Hepatocyte (in vitro differentiated cells): ENCODE measurements around the gene PMFBP1. TPM values are rescaled to one million over a fixed set of nuclear protein-coding genes. Genes with fewer than 3 reads are reported as not detected.

Source experiments
- DNase-seq: peaks from one replicate; pipeline ENCODE4 v3.0.0-alpha.2; 2016; ENCODE audit warnings: low spot score
- H2AFZ ChIP-seq: fragments of 200-600 bp; sonication (generic); 2 replicates; pipeline ENCODE4 v1.6.0; 2016; ENCODE audit warnings: antibody characterized with exemption, mild to moderate bottlenecking
- H3K27ac ChIP-seq: fragments of 200-600 bp; sonication (generic); 2 replicates; pipeline ENCODE4 v1.5.1; 2016; ENCODE audit warnings: mild to moderate bottlenecking
- H3K27me3 ChIP-seq: fragments of 200-600 bp; sonication (generic); 2 replicates; pipeline ENCODE4 v1.6.1; 2016
- H3K36me3 ChIP-seq: fragments of 200-600 bp; sonication (generic); replicated peaks from 2 replicates; pipeline ENCODE4 v1.5.1; 2016; ENCODE audit warnings: low read depth; ENCODE audit not compliant: insufficient read depth
- H3K4me1 ChIP-seq: fragments of 200-600 bp; sonication (generic); 2 replicates; pipeline ENCODE4 v1.5.1; 2016; ENCODE audit warnings: mild to moderate bottlenecking, moderate library complexity; ENCODE audit not compliant: insufficient read depth
- H3K4me2 ChIP-seq: fragments of 200-600 bp; sonication (generic); 2 replicates; pipeline ENCODE4 v1.6.0; 2016
- H3K4me3 ChIP-seq: fragments of 200-600 bp; sonication (generic); 2 replicates; pipeline ENCODE4 v1.5.1; 2016; ENCODE audit warnings: mild to moderate bottlenecking
- H3K79me2 ChIP-seq: fragments of 200-600 bp; sonication (generic); 2 replicates; pipeline ENCODE4 v1.6.0; 2017; ENCODE audit warnings: mild to moderate bottlenecking
- H3K9me2 ChIP-seq: fragments of 200-600 bp; sonication (generic); replicated peaks from 2 replicates; pipeline ENCODE4 v1.6.0; 2017; ENCODE audit warnings: mild to moderate bottlenecking; ENCODE audit not compliant: insufficient read depth
- H3K9me3 ChIP-seq: fragments of 200-600 bp; sonication (generic); 2 replicates; pipeline ENCODE4 v1.5.1; 2016; ENCODE audit warnings: low read depth, mild to moderate bottlenecking
- H4K20me1 ChIP-seq: fragments of 200-600 bp; sonication (generic); 2 replicates; pipeline ENCODE4 v1.6.0; 2016; ENCODE audit warnings: mild to moderate bottlenecking; ENCODE audit not compliant: insufficient read depth, poor library complexity, severe bottlenecking
- EZH2 ChIP-seq: fragments of 200-600 bp; sonication (generic); IDR thresholded peaks from 2 replicates; pipeline ENCODE4 v1.6.1; 2016; ENCODE audit warnings: antibody characterized with exemption, mild to moderate bottlenecking, borderline replicate concordance
- EZH2phosphoT487 ChIP-seq: fragments of 200-600 bp; sonication (generic); IDR thresholded peaks from one replicate; pipeline ENCODE4 v1.6.1; 2018; ENCODE audit warnings: antibody characterized with exemption, mild to moderate bottlenecking, low read depth, moderate library complexity; ENCODE audit not compliant: unreplicated experiment, severe bottlenecking
- WGBS: methylation state at CpG from one replicate; pipeline ENCODE4 v1.1.6; 2016; ENCODE audit warnings: low lambda C conversion rate; ENCODE audit errors: missing lambda C conversion rate; 5-methylcytosine and 5-hydroxymethylcytosine counted together
- polyA plus RNA-seq: library from polyadenylated mRNA; unstranded; fragments of >200 nt; fragmentation: Nextera tagmentation; extraction: Ambion mirVana; gene quantifications from 2 replicates; pipeline ENCODE4 v1.2.1, GENCODE V29; 2016
- total RNA-seq: library from RNA; depleted of rRNA; stranded (reverse); fragments of >200 nt; gene quantifications from 2 replicates; pipeline ENCODE4 v1.2.3, GENCODE V29; 2014
- TF ChIP-seq, protein P1 (sequence below): fragments of 200-600 bp; sonication (generic); IDR thresholded peaks from 2 replicates; pipeline ENCODE4 v1.5.1; 2016; ENCODE audit warnings: antibody characterized with exemption, mild to moderate bottlenecking; ENCODE audit not compliant: poor library complexity

Gene PMFBP1
- total and polyA plus RNA-seq, 2 experiments from 2014 or later = 1.4 to 3.4 TPM

DNA sequence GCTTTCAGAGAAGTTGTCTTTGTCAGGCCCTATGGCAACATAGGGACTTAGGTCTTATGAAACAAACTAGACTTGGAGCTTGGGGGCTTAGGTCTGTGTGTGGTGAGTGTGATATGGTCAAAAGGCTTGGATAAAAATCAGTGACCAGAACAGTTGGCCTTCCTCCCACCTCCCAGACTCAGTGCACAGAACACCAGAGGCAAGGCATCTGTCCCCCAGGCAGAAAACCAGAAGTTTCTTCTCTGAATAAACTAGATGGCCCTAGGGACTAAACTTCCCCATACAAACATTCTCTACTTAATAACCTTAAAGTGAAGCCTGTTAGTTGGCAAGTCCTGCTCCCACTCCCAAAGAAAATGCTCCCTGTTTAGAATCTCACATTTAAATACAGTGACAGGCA lies 39.2 kb upstream of the PMFBP1 start:
- Histone ChIP-seq H3K36me3 (no peaks in the 10 kb centered on the region), H3K27me3 (no peaks in the 10 kb centered on the region), H3K79me2 (no peaks in the 10 kb centered on the region), H3K9me3 (no peaks in the 10 kb centered on the region), H3K27ac (no peak overlapping the region), H3K4me1 (peaks cover under 1% of the 10 kb centered on the region), H3K4me3 (no peak overlapping the region), H2AFZ (no peak overlapping the region), H3K4me2 (no peak overlapping the region), H4K20me1 (no peaks in the 10 kb centered on the region), H3K9me2 (no peaks in the 10 kb centered on the region)
- DNase-seq = no peak
- TF ChIP-seq EZH2phosphoT487 = no peak
- TF ChIP-seq, protein P1, sequence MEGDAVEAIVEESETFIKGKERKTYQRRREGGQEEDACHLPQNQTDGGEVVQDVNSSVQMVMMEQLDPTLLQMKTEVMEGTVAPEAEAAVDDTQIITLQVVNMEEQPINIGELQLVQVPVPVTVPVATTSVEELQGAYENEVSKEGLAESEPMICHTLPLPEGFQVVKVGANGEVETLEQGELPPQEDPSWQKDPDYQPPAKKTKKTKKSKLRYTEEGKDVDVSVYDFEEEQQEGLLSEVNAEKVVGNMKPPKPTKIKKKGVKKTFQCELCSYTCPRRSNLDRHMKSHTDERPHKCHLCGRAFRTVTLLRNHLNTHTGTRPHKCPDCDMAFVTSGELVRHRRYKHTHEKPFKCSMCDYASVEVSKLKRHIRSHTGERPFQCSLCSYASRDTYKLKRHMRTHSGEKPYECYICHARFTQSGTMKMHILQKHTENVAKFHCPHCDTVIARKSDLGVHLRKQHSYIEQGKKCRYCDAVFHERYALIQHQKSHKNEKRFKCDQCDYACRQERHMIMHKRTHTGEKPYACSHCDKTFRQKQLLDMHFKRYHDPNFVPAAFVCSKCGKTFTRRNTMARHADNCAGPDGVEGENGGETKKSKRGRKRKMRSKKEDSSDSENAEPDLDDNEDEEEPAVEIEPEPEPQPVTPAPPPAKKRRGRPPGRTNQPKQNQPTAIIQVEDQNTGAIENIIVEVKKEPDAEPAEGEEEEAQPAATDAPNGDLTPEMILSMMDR = no peak
- no peak for TF ChIP-seq EZH2

GRCh38 chr16:72210555-72210954 lies 38.6 kb upstream of the PMFBP1 start:
- H3K36me3 ChIP-seq = no peaks in the 10 kb centered on the region
- no peaks in the 10 kb centered on the region for H3K27me3 ChIP-seq
- no peaks in the 10 kb centered on the region for H4K20me1 ChIP-seq
- no peaks in the 10 kb centered on the region for H3K9me3 ChIP-seq
- H3K79me2 ChIP-seq = no peaks in the 10 kb centered on the region
- no peaks in the 10 kb centered on the region for H3K9me2 ChIP-seq
- H3K4me1 ChIP-seq = no peaks in the 10 kb centered on the region
- no peak overlapping the region for H3K4me3 ChIP-seq
- TF ChIP-seq EZH2 (no peak), EZH2phosphoT487 (no peak)
- TF ChIP-seq, protein P1 = no peak
- no peak overlapping the region for H3K27ac ChIP-seq
- 89% methylated on average over 3 of the region's 3 CpGs for WGBS
- no peak for DNase-seq
- H2AFZ ChIP-seq = no peak overlapping the region
- no peak overlapping the region for H3K4me2 ChIP-seq

- TF ChIP-seq, protein P1 = no peak
- TF ChIP-seq EZH2 (no peak), EZH2phosphoT487 (no peak)
- Histone ChIP-seq H2AFZ (no peak overlapping the region), H3K27ac (no peak overlapping the region), H3K9me3 (no peaks in the 10 kb centered on the region), H3K4me1 (no peaks in the 10 kb centered on the region), H4K20me1 (no peaks in the 10 kb centered on the region), H3K4me3 (no peak overlapping the region), H3K79me2 (no peaks in the 10 kb centered on the region), H3K4me2 (no peak overlapping the region), H3K36me3 (no peaks in the 10 kb centered on the region), H3K9me2 (no peaks in the 10 kb centered on the region), H3K27me3 (no peaks in the 10 kb centered on the region)
- DNase-seq = no peak
- 80% methylated on average over 3 of the region's 3 CpGs for WGBS
Measured at GRCh38 chr16:72210072-72210471, 38.1 kb upstream of the PMFBP1 start.

- Histone ChIP-seq H2AFZ (no peak overlapping the region), H3K27ac (no peak overlapping the region), H3K36me3 (no peaks in the 10 kb centered on the region), H3K4me3 (no peak overlapping the region), H3K9me2 (no peaks in the 10 kb centered on the region), H3K4me2 (no peak overlapping the region), H3K9me3 (no peaks in the 10 kb centered on the region), H3K27me3 (no peaks in the 10 kb centered on the region), H3K79me2 (no peaks in the 10 kb centered on the region), H3K4me1 (peaks cover 8% of the 10 kb centered on the region), H4K20me1 (no peaks in the 10 kb centered on the region)
- WGBS = 85% methylated on average over 3 of the region's 3 CpGs
- no peak for DNase-seq
- TF ChIP-seq EZH2phosphoT487 = no peak
Measured at GRCh38 chr16:72206299-72206698, 34.3 kb upstream of the PMFBP1 start.
